Activated B cell treated with CpG ODN at 0.5 μM for 24 hours (primary cell): ENCODE results near the gene CBFB. TPM values are rescaled to one million over a fixed set of nuclear protein-coding genes. Genes with fewer than 3 reads are reported as not detected.

Experiments
- ATAC-seq: fragments of 200-7000 bp; cut with Tn5 transposase; one replicate; pipeline ENCODE4 v1.10.0; 2021; ENCODE audit warnings: low read depth, mild to moderate bottlenecking, moderate library complexity
- CTCF ChIA-PET: fragments of 350-600 bp; sonication (Branson Sonifier 250); formaldehyde crosslinking; loops from one replicate; lab custom pipeline; 2021; ENCODE audit warnings: antibody characterized with exemption; lab: Charles Lee
- POLR2A ChIA-PET: fragments of 350-600 bp; sonication (Branson Sonifier 250); formaldehyde crosslinking; loops from one replicate; lab custom pipeline; 2021; ENCODE audit warnings: antibody characterized with exemption; lab: Charles Lee
- DNase-seq: peaks from one replicate; pipeline ENCODE4 v3.0.0; 2022
- H3K27ac Mint-ChIP-seq: one replicate; pipeline ENCODE4 v1.8.0; 2020; ENCODE audit warnings: mixed read lengths
- H3K27me3 Mint-ChIP-seq: one replicate; pipeline ENCODE4 v1.8.0; 2021; ENCODE audit warnings: mixed read lengths
- H3K36me3 Mint-ChIP-seq: one replicate; pipeline ENCODE4 v1.8.0; 2021; ENCODE audit warnings: low read depth, mixed read lengths
- H3K4me1 Mint-ChIP-seq: one replicate; pipeline ENCODE4 v1.8.0; 2021; ENCODE audit warnings: mixed read lengths
- H3K4me3 Mint-ChIP-seq: one replicate; pipeline ENCODE4 v1.8.0; 2020; ENCODE audit warnings: mild to moderate bottlenecking, mixed read lengths
- H3K9me3 Mint-ChIP-seq: one replicate; pipeline ENCODE4 v1.8.0; 2020; ENCODE audit warnings: mixed read lengths
- CTCF ChIP-seq: fragments of 200-600 bp; IDR thresholded peaks from one replicate; pipeline ENCODE4 v1.8.0; 2022; ENCODE audit warnings: antibody characterized with exemption, mild to moderate bottlenecking
- intact Hi-C: fragments of 100-400 bp; cut with micrococcal nuclease; formaldehyde crosslinking; loops from one replicate; pipeline ENCODE4 v1.15.1; 2024
- total RNA-seq: library from RNA; stranded (reverse); gene quantifications from 2 replicates; pipeline ENCODE4 v1.2.3, GENCODE V29; 2022

Gene CBFB
- total RNA-seq, 1 donor from 2014 or later: 66.6 TPM

- H3K27me3 Mint-ChIP-seq: no peaks in the 10 kb centered on the region
- no peak for TF ChIP-seq CTCF
- ChIA-PET POLR2A (no interaction called here), CTCF (no interaction called here)
- peaks cover 33% of the 10 kb centered on the region for H3K36me3 Mint-ChIP-seq
- H3K4me1 Mint-ChIP-seq: peaks cover 5% of the 10 kb centered on the region
- intact Hi-C loops: no loop called here
- ATAC-seq: no peak
- H3K27ac Mint-ChIP-seq: no peak overlapping the region
- H3K4me3 Mint-ChIP-seq: no peak overlapping the region
- no peak for DNase-seq
- H3K9me3 Mint-ChIP-seq: no peaks in the 10 kb centered on the region
Measured at GRCh38 chr16:67086822-67087221, 57.9 kb downstream of the CBFB start.

- DNase-seq (no peak), ATAC-seq (no peak)
- CTCF ChIA-PET: no interaction called here
- H3K27me3 Mint-ChIP-seq: no peaks in the 10 kb centered on the region
- no peak overlapping the region for H3K27ac Mint-ChIP-seq
- peaks cover 37% of the 10 kb centered on the region for H3K36me3 Mint-ChIP-seq
- POLR2A ChIA-PET: interaction anchor here (0.6 kb wide), 1 partner anchor 46 kb away, joined by 4 read pairs; no protein-coding TSS in a partner anchor
- intact Hi-C loops: no loop called here
- H3K9me3 Mint-ChIP-seq: no peaks in the 10 kb centered on the region
- H3K4me1 Mint-ChIP-seq: peaks cover 5% of the 10 kb centered on the region
- H3K4me3 Mint-ChIP-seq: no peak overlapping the region
- TF ChIP-seq CTCF: no peak
Measured at GRCh38 chr16:67087291-67087690, 58.3 kb downstream of the CBFB start.

GRCh38 chr16:67087803-67088202 lies 58.9 kb downstream of the CBFB start:
- Mint-ChIP-seq H3K9me3 (no peaks in the 10 kb centered on the region), H3K27ac (no peak overlapping the region), H3K4me3 (no peak overlapping the region), H3K36me3 (peaks cover 37% of the 10 kb centered on the region), H3K4me1 (peaks cover 5% of the 10 kb centered on the region), H3K27me3 (no peaks in the 10 kb centered on the region)
- CTCF ChIA-PET: no interaction called here
- intact Hi-C loops: no loop called here
- POLR2A ChIA-PET: interaction anchor here (0.6 kb wide), 1 partner anchor 46 kb away, joined by 4 read pairs; no protein-coding TSS in a partner anchor
- DNase-seq (no peak), ATAC-seq (no peak)
- no peak for TF ChIP-seq CTCF

GRCh38 chr16:67088551-67088950 lies 59.6 kb downstream of the CBFB start:
- H3K4me3 Mint-ChIP-seq: no peak overlapping the region
- peaks cover 5% of the 10 kb centered on the region for H3K4me1 Mint-ChIP-seq
- ChIA-PET POLR2A (no interaction called here), CTCF (no interaction called here)
- no peaks in the 10 kb centered on the region for H3K27me3 Mint-ChIP-seq
- ATAC-seq (no peak), DNase-seq (no peak)
- peaks cover 39% of the 10 kb centered on the region for H3K36me3 Mint-ChIP-seq
- H3K27ac Mint-ChIP-seq: no peak overlapping the region
- intact Hi-C loops: no loop called here
- H3K9me3 Mint-ChIP-seq: no peaks in the 10 kb centered on the region
- TF ChIP-seq CTCF: no peak

GRCh38 chr16:67089101-67089500 lies 60.2 kb downstream of the CBFB start:
- intact Hi-C loops: no loop called here
- no peaks in the 10 kb centered on the region for H3K9me3 Mint-ChIP-seq
- DNase-seq (no peak), ATAC-seq (no peak)
- ChIA-PET POLR2A (no interaction called here), CTCF (no interaction called here)
- H3K27me3 Mint-ChIP-seq: no peaks in the 10 kb centered on the region
- H3K4me1 Mint-ChIP-seq: peaks cover 5% of the 10 kb centered on the region
- TF ChIP-seq CTCF: no peak
- H3K36me3 Mint-ChIP-seq: peaks cover 43% of the 10 kb centered on the region
- no peak overlapping the region for H3K27ac Mint-ChIP-seq
- no peak overlapping the region for H3K4me3 Mint-ChIP-seq
